DOHH2 (cell line): ENCODE measurements around the gene COL4A2.

Source experiments
- EZH2phosphoT487 ChIP-seq: fragments of 200-600 bp; sonication (generic); IDR thresholded peaks from 2 replicates; pipeline ENCODE4 v1.6.1; 2017; ENCODE audit warnings: borderline replicate concordance, mild to moderate bottlenecking, antibody characterized with exemption, low read length, moderate library complexity, mixed read lengths
- TF ChIP-seq, protein P1 (sequence below): fragments of 200-600 bp; sonication (generic); IDR thresholded peaks from one replicate; pipeline ENCODE4 v1.5.1; 2014; ENCODE audit warnings: antibody characterized with exemption, mild to moderate bottlenecking, low read depth, low read length; ENCODE audit not compliant: poor library complexity, severe bottlenecking

DNA sequence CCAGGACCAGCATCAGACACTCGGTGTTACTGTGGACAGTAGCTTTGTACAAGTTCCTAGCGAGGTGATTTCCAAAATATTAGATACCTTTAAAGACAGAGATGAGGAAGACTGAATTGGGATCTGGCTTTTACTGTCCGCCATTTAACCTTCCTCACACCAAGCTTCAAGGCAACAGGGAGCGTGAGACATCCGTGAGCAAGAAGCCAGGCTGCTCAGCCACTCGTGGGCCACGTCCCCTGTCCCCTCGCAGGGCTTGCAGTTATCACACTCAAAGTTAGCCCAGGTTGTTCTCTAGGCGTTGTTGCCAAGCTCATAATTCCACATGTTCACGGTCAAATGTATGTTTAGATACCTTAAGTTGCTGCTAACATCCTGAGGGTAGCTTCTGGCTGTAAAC is 102.9 kb downstream of the COL4A2 start:
- TF ChIP-seq, protein P1, sequence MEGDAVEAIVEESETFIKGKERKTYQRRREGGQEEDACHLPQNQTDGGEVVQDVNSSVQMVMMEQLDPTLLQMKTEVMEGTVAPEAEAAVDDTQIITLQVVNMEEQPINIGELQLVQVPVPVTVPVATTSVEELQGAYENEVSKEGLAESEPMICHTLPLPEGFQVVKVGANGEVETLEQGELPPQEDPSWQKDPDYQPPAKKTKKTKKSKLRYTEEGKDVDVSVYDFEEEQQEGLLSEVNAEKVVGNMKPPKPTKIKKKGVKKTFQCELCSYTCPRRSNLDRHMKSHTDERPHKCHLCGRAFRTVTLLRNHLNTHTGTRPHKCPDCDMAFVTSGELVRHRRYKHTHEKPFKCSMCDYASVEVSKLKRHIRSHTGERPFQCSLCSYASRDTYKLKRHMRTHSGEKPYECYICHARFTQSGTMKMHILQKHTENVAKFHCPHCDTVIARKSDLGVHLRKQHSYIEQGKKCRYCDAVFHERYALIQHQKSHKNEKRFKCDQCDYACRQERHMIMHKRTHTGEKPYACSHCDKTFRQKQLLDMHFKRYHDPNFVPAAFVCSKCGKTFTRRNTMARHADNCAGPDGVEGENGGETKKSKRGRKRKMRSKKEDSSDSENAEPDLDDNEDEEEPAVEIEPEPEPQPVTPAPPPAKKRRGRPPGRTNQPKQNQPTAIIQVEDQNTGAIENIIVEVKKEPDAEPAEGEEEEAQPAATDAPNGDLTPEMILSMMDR, result no peak
- no peak for TF ChIP-seq EZH2phosphoT487
